GM12864 (cell line): Measurements from ENCODE around the gene CCDC141.

ENCODE experiments used
- DNase-seq: peaks from one replicate; pipeline ENCODE4 v3.0.0-alpha.2; 2011; ENCODE audit warnings: low read depth
- H3K4me3 ChIP-seq: 2 replicates; pipeline ENCODE4 v1.5.1; 2011; ENCODE audit warnings: mild to moderate bottlenecking, low read depth, low read length, control low read depth
- CTCF ChIP-seq: IDR thresholded peaks from 2 replicates; pipeline ENCODE4 v1.5.1; 2011; ENCODE audit warnings: low read depth, mild to moderate bottlenecking, moderate library complexity, low read length, control low read depth, inconsistent platforms; ENCODE audit errors: missing control alignments

CCDC141 gene

GRCh38 chr2:178891959-178892485, 157.9 kb downstream of the CCDC141 start:
- TF ChIP-seq CTCF = no peak
- no peak for DNase-seq
- no peak overlapping the region for H3K4me3 ChIP-seq

- peak; percentile 95 for TF ChIP-seq CTCF
- no peak overlapping the region for H3K4me3 ChIP-seq
- peak; percentile 38 for DNase-seq
Measured at GRCh38 chr2:178891265-178891958, 158.5 kb downstream of the CCDC141 start.

- H3K4me3 ChIP-seq = no peak overlapping the region
- no peak for DNase-seq
Measured at GRCh38 chr2:178886006-178886405, 163.9 kb downstream of the CCDC141 start.

GRCh38 chr2:178884440-178884839, 165.5 kb downstream of the CCDC141 start:
- H3K4me3 ChIP-seq = no peak overlapping the region
- no peak for DNase-seq
- TF ChIP-seq CTCF = no peak

More at GRCh38 chr2:178886006-178886405, 163.9 kb downstream of the CCDC141 start:
- no peak for TF ChIP-seq CTCF

- no peak for DNase-seq
- H3K4me3 ChIP-seq = no peak overlapping the region
- TF ChIP-seq CTCF = no peak
Measured at GRCh38 chr2:178882666-178883440, 167.1 kb downstream of the CCDC141 start.

- H3K4me3 ChIP-seq = no peak overlapping the region
- DNase-seq = no peak
- no peak for TF ChIP-seq CTCF
Measured at GRCh38 chr2:178881075-178881474, 168.9 kb downstream of the CCDC141 start.
